ENCODE data around the gene PHKA2.

- TF ChIP-seq, protein P1, sequence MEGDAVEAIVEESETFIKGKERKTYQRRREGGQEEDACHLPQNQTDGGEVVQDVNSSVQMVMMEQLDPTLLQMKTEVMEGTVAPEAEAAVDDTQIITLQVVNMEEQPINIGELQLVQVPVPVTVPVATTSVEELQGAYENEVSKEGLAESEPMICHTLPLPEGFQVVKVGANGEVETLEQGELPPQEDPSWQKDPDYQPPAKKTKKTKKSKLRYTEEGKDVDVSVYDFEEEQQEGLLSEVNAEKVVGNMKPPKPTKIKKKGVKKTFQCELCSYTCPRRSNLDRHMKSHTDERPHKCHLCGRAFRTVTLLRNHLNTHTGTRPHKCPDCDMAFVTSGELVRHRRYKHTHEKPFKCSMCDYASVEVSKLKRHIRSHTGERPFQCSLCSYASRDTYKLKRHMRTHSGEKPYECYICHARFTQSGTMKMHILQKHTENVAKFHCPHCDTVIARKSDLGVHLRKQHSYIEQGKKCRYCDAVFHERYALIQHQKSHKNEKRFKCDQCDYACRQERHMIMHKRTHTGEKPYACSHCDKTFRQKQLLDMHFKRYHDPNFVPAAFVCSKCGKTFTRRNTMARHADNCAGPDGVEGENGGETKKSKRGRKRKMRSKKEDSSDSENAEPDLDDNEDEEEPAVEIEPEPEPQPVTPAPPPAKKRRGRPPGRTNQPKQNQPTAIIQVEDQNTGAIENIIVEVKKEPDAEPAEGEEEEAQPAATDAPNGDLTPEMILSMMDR (conservative IDR thresholded peaks at IDR 0.05) = no peak
- no peak for TF ChIP-seq EZH2 (IDR thresholded peaks at IDR 0.05; ENCODE audit: low read depth)
Observed at GRCh38 chrX:18889346-18890048, 94.4 kb downstream of the PHKA2 start.

Data from PC-9 (cell line).